DMS153 treated with DMSO at 0.1 percent for 48 hours (cell line): ENCODE results near the gene ATP11C.
"Not testable (repeated sequence)": the region's sequence is repeated elsewhere in the genome, so short reads cannot be mapped to it uniquely, and the experiment has no call there.

ENCODE experiments used
- DNase-seq: peaks from one replicate; lab custom pipeline; 2025; ENCODE audit not compliant: unreplicated experiment; lab: John Stamatoyannopoulos, UW

The ATP11C gene

GRCh38 chrX:139736151-139736550 is 196.7 kb downstream of the ATP11C start:
- DNase-seq = no peak

GRCh38 chrX:139734996-139735395 is 197.9 kb downstream of the ATP11C start:
- no peak for DNase-seq

GRCh38 chrX:139725720-139726119 is 207.1 kb downstream of the ATP11C start:
- no peak for DNase-seq

- DNase-seq = no peak
Measured at GRCh38 chrX:139724626-139725025, 208.2 kb downstream of the ATP11C start.

GRCh38 chrX:139720979-139721378 is 211.9 kb downstream of the ATP11C start:
- DNase-seq = no peak

- DNase-seq = no peak
Measured at GRCh38 chrX:139720136-139720535, 212.7 kb downstream of the ATP11C start.

- no peak for DNase-seq
Measured at GRCh38 chrX:139708067-139708466, 224.8 kb downstream of the ATP11C start, which contains the start of gene MCF2. MCF2 (minus strand) TSS chrX:139708167; CDS start chrX:139651744, 56,423 bp downstream.

- no peak for DNase-seq
Measured at GRCh38 chrX:139702658-139703057, 230.2 kb downstream of the ATP11C start.

- DNase-seq = no peak
Measured at GRCh38 chrX:139692908-139693307, 239.9 kb downstream of the ATP11C start.

GRCh38 chrX:139692506-139692849 is 240.4 kb downstream of the ATP11C start:
- DNase-seq = no peak

GRCh38 chrX:139691843-139692505 is 240.9 kb downstream of the ATP11C start:
- peak; percentile 17 for DNase-seq

GRCh38 chrX:139691493-139691842 is 241.4 kb downstream of the ATP11C start:
- DNase-seq = no peak

- DNase-seq = not testable (repeated sequence)
Measured at GRCh38 chrX:139685175-139685574, 247.7 kb downstream of the ATP11C start.

- DNase-seq = peak; percentile 36
Measured at GRCh38 chrX:139680356-139680755, 252.5 kb downstream of the ATP11C start.
